GM19395 (cell line): Measurements from ENCODE around the gene KLHL22.
"Not testable (repeated sequence)": the region's sequence is repeated elsewhere in the genome, so short reads cannot be mapped to it uniquely, and the experiment has no call there.

Source experiments
- ATAC-seq: cut with Tn5 transposase; IDR thresholded peaks from one replicate; pipeline ENCODE4 v1.9.1; 2021; ENCODE audit warnings: mild to moderate bottlenecking, moderate library complexity; ENCODE audit not compliant: unreplicated experiment

KLHL22 gene

DNA sequence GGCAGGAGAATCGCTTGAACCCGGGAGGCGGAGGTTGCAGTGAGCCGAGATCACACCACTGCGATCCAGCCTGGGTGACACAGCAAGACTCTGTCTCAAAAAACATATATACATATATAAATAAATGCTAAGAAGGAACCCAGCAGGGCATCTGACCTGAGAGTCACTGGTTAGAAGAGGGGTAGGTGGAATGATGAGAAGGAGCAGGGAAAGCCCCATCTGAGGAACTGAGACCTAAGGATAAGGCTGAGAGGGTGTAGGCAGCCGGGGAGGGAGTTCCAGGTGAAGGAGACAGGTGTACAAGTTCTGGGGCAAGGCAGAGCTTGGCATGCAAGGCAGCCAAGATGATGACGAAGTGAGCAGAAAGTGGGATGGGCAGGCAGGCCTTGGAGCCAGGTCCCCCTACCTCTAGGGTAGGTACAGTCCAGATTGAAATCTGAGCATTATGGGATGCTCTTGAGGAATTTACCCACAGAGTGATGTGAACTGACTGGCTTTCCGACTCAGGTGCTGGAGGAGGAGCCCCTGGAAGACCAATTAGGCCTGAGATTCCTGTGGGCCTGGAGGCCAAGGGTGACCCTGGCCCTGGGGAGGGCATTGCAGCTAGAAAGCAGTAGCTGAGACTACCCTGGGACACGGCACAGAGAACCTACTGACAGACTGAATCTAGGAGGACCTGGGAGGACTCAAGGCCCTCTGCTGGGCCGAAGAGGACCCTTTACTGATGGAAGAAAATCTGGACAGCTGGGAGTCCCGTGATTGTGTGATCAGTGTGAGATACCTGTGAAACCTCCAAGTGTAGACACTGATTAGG lies 22.8 kb downstream of the KLHL22 start:
- no peak for ATAC-seq

DNA sequence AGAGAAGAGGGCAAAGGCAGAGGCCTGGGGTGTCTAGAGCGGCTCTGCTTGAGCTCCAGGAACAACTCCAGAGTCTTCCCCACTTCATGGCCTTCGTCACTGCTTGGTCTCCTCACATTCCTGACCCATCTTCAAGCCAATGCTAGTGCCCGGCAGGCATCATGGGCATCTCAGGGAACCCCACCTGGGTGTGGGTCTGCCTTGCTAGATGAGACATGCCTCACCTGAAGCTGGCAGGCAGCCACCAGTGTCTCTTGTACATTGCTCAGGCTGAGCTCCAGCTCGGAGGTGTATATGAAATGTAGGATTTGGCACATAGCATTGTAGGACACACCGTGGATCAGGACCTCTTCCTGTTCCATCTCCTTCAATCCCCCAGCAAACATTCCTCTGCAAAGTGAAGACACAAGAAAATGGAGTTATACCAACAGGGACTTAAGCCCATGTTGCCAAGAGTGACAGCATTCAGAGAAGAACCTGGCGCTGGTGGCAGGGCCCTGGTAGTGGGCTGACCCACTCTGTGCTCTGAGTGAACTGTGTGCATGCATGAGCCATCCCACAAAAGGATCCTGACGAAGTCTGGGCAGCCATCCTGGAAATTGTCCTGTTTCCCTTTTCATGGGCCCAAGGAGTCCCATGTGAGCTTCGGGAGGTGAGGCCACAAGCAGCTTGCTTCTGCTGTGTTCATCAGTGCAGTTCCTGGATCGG lies 24.3 kb downstream of the KLHL22 start:
- ATAC-seq: no peak

DNA sequence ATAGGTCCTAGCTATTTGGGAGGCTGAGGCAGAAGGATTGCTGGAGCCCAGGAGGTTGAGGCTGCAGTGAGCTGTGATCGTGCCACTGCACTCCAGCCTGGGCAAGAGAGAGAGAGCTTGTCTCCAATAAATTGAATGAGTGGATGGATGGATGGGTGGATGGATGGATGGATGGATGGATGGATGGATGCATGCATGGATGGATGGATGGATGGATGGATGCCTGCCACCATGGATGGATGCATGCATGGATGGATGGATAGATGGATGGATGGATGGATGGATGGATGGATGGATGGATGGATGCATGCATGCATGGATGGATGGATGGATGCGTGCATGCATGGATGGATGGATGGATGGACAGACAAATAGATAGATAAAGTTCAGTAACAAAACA lies 25.1 kb downstream of the KLHL22 start:
- not testable (repeated sequence) for ATAC-seq

DNA sequence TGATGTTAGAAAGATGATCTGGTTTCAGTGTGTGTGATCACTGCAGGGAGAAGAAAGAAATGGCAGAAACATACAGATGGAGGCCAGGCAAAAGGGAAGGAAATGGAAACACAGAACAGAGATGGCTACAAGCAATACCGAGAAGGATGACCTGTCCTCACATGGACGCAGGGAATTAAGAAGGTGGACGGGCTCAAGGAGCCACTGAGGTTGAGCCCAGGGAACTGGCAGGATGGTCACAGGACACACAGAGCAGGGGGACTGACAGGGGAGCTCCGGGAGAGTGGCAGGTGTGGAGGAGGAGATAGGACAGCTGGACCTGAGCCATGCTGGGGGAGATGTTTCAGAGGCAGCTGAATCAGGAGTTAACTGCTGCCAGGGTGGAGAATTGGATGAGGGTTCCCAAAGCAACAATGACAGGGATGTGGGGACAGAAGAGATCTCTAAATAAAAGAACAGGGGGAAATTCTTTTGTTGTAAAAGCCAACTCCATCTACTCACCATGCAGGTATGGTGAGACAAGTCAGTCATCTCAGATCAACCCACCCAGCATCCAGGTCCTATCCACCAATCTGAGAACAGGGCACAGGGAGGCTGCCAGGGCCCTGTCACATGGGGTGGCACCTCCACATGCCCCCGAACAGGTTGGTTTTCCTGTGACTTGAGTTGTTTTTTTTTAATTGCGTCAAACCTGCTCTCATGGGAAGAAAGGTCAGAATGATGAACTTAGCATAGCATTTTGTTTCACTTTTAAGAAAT lies 26.3 kb downstream of the KLHL22 start:
- no peak for ATAC-seq

DNA sequence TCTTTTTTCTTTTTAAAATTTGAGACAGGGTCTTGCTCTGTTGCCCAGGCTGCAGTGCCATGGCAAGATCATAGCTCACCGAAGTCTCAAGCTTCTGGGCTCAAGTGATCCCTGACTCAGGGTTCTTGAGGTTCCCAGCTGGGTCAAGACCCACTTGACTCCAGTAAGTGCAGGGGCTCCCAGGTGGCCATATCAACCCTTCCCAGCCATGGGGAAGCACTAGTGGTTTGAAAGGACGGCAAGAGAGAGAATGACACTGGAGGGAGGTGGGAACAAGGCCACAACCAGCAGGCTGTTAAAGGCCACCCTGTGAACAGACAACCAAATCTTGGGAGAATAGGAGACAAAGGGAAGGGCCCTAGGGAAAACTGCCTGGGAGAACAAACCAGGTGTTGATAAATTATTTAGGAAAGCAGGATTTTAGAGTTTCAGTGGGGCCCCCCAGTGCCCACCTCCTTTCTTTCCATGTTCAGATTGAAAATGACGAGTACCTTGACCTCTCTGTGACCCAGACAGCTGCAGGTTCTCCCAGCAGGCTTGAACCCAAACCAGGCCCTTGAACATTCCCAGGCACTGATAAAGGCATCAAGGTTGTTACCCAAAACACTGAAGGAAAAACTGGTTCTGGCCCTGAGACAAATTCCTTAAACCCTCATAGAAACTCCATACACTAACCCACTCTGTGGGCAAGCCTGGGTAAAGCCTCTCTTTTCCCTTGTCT lies 28.8 kb downstream of the KLHL22 start:
- ATAC-seq: no peak

DNA sequence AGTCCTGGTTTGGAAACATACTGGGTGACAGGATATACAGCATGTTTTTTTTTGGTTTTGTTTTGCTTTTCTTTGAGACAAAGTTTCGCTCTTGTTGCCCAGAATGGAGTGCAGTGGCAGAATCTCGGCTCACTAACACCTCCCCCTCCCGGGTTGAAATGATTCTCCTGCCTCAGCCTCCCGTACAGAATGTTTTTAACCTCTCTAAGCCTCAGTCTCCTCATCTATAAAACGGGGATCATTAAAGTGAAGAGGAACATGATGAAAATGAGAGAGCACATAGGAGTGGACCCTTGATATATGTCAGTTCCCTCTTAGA lies 29.9 kb downstream of the KLHL22 start:
- ATAC-seq: no peak

DNA sequence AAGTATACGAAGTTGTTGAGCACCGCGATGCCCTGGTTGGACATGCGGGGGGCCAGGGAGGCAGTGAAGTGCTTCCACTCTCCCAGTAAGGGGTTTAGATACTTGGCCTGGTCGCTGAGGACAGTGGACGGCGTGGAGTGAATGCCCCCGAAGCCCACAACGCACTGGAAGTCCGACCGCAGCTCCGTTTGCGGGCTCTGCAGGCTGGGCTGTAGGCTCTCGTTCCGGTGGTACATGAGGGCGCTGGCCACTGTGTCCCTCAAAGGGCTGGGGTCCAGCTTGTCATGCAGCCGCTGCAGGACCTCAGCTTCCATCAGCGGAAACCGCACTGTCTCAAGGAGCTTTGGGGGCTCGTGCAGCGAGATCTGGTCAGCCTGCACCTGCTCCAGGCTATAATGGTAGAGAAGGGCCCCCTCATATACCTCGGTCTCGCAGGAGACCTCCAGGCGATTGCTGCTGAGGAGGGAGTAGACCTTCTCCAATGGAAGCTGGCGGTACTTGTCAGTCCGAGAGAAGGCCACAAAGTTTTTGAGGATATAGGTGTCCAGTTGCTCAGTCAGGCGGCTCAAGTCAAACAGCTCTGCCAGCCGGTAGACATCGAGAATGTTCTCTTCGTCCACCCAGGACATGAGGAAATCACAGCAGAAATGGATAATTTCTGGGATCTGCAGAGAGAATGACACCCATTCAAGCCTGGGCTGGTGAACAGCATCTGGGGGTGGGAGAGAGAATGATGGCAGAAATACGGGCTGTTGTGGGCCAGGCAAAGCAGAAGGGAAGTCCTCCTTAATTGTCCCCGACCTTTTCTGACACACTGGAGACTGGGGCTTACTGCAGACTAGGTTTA lies 30.5 kb downstream of the KLHL22 start:
- no peak for ATAC-seq

DNA sequence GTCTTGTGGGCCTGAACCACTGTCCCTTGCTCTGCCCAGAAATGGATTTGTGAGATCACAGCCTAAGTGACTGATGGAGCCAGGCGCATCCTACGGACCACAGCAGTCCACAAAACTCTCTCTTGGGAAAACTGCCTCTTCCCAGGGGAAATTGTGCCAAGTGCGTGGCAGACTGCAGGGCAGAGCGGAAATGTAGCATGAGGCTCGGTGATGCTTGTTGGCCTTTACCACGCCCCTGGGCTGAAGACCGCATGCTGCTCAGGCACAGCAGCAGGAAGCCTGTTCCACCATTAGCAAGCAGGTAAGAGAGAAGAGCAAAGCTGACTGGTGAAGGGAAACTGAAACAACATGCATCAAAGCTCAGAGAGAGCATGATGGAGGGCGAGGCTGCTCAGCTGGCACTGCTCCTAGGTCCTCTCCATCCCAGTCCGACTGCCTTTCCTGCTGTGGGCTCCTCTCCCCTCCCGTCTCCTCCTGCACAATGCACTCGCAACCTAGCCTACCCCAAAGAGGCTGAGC lies 31.4 kb downstream of the KLHL22 start:
- ATAC-seq: no peak

DNA sequence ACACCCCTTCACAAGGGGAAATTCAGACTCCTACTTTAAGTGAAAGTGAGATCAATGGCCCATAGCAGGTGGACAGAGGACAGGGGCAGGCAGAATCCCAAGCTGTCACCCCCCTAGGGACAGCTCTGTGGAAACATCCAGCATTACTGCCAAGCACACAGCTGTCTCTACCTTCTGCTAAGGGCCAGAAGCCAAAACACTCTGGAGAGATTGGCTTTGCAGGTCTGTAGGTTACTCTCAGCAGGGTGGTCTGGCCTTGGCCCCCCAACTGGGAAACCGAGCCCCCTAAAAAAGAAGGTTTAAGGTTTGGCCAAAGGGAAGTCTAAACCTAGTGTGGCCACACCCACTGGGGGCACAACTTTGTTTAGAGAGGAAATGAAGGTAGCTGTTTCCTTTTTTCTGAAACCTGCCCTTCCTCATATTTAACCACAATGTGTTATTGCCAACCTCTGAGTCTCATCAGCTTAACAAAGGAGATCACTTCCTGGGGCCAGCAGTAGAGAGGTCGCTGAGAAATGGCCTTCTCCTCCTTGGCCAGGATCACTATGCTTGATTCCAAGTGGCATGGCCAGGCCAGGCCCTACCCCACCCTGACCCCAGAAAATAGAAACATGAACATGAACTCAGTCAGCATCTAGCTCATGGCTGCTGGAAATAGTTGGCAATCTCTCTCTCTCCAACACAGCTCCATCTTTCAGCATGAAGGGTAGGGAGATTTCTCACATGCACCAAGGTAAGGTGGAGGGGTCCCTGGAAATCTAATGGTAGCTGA lies 32.1 kb downstream of the KLHL22 start:
- ATAC-seq: no peak

DNA sequence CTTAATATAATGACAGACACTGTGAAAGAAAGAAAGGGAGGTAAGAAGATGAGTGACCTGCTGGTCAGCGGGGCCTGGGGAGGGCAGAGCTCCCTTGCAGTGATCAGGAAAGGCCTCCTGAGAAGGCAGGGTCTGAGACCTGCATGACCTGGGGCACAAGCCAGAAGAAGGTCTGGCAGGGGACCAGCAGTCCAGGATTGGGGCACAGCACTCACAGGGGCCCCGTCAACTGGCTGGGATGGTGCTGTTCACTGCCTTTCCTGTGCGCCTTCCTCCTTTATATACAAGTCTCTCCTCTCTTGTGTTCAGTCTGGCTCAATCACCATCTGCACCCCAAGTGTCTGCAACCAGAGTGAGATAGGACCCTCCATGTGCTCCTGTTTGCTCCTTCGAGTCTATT lies 35.7 kb downstream of the KLHL22 start:
- ATAC-seq: no peak

DNA sequence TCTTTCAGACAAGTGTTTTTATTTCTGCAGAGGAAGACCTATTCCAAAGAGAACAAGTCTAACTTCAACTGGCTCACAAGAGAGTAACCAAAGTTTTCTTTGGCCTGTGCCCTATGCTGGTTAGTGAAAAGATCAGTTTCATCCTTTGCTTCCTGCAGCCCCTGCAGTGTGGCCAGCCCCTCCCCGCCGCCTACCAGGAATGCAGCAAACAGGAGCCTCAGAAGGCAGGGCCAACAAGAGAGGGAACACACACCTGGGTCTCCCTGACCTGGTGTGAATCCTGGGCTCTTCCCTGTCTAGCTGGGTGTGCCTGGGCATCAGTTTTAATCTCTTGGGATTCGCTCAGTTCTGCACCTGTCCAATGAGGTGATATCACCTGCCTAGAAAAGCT lies 36.4 kb downstream of the KLHL22 start:
- no peak for ATAC-seq

DNA sequence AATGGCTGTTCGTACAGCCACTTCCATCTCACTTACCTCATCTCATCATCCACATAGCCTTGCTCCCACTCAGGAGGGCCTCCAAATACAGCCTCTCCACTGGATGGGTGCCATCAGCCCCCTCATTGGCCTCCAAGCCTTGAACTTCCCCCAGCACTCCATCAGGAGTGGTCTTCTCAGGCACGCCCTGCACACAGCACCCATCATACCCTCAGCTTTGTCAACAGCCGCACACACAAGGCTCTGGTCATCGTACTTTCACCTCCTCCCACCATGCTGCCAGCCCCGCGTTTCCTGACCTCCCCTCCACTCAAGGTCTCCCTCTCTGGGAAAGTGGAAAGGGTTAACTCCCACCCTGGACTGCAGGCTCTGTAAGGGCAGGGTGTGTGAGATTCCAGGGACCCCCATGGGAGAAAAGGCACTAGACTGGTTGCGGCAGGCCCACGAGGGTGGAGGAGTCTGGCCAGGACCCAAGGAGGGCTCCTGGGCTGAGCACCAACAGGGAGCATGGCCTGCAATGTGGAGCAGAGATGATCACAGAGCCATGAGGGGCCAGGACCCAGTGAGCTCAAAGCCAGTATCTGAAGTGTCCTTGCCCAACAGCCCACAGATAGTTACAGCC lies 37.0 kb downstream of the KLHL22 start:
- ATAC-seq: no peak

DNA sequence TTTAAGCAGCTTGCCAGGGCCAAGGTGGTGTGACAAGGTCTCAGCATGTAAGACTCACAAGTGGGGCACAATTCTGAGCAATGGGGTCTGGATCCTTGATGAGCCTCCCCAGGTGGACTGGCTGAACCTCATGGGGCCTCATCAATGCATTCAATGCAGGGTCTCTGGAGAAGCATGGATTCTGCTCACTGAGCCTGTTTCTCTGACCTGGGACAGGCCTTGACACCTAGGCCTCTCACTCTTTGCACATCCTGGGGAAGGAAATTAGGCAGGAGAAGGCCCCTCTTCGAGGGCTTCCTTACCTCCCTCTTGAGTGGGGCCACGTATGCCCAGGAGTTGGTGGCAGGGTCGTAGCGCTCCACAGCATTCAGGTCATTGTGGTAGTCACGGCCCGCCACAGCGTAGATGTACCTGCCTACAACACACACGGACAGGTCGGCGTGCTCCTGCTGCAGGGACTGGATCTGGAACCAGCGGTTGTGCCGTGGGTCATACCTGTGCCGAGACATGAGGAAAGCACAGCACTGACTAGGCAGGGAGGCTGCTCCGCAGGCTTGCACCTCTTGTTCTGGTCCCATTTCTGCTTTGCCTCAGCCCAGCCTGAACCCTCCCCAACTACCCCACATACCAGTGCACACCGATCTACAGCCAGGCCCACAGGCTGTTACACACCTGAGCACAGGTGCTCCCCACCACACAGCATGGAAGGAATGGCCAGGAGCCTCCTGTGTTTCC lies 37.9 kb downstream of the KLHL22 start:
- no peak for ATAC-seq

DNA sequence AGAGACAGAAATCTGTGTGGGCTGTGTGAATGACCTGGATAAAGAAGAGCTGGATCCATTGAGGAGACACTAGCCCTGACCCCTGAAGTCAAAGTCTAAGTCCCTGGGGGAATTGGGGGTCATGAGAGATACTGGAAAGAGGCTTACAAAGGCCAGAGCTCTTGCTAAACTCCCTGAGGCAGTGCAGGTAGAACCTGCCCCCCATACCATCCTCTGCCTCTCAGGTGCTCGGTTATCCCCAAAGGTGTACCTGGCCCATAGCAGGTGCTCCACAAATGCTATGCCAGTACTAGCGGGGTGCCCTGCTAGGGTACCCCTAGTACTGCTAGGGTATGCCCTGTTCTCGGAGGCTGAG lies 38.9 kb downstream of the KLHL22 start:
- no peak for ATAC-seq

DNA sequence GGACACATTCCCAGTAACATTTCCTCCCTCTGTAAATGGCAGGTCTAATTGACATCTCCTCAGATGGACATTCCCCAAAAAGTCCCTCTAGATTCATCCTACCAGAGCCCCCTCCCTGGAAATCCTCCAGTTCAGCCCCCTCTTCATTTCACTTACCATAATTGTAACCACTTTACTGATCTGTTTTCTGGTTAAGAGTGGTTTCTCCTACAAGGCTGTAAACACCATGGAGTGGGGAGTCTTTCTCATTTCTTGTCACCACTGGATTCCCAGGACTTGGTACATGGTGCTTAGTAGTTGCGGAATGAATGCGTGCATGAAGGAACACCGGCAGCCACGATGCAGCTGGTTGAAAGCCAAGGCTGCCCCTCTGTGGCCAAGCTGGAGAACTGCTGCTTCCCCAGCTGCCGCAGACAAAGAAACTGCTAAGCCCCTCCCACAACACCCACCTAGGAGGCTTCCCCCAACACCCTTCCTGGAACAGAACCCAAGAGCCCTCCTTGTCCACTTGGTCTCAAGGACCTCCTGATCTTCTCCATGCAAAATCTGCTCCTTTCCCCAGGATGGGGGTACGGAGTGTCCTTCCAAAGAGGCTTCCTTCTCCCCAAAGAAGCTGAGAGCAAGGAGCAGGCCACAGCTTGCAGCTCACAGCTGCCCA lies 39.4 kb downstream of the KLHL22 start:
- no peak for ATAC-seq

DNA sequence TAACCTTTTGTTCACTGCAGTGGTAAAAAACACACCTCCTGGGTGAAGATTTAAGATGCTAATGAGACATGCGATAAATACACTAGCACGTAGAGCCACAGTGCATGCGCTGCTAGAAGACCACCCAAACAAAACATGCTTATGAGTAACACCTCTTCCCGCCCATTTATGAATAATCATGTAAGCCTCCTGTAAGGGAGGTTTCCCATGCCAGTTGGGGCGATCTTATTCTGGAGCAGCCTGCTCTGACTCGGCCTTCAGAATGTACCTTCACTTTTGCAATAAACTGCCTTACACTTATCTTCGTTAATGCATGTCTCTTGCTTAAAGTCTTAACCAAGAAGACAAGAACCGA lies 39.9 kb downstream of the KLHL22 start:
- no peak for ATAC-seq

DNA sequence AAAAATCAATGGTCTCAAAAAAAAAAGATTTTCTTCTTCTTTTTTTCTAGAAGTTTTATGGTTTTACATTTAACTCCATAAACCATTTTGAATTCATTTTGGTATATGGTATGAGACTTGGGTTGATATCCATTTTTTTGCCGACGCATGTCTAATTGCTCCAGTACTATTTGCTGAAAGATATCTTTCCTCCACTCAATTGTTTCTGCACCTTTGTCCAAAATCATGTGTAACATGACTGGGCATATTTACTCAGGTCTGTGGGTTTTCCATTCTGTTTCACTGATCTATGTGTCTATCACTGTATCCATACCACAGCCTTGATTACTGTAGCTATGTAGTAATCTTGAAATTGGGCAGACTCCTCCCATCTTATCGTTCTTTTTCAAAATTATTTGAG lies 42.4 kb downstream of the KLHL22 start:
- no peak for ATAC-seq

DNA sequence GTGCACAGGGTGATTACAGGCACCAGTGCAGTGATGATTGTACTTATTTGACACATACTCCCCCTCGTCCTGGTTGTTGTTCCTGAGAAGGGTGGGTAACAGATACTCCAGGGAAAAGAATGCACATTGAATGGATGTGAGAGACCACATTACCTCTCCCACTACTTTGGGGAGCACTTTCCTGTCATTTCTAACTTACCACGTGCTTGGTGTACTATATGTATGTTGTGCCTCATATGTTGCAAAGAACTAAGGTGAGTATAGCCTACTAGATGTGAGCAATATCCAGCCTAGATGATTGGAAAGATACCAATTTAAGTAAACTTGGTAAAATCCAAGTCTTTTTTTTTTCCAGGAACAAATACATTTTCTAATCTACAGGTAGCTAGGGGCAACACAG lies 43.7 kb downstream of the KLHL22 start:
- ATAC-seq: no peak
